PC-9 (cell line): ENCODE measurements around the gene CLASRP. TPM values are rescaled to one million over a fixed set of nuclear protein-coding genes. Genes with fewer than 3 reads are reported as not detected.
"Not testable (repeated sequence)": the region's sequence is repeated elsewhere in the genome, so short reads cannot be mapped to it uniquely, and the experiment has no call there.

Experiments
- BruUV-seq: library from RNA; stranded (reverse); fragments of 400-500 nt; replicated peaks from 2 replicates; lab custom pipeline; 2021; lab: Mats Ljungman, UMichigan
- CTCF ChIA-PET: fragments of 300-600 bp; sonication (Branson Sonifier 250); formaldehyde crosslinking; loops from one replicate; lab custom pipeline; 2022; ENCODE audit warnings: antibody characterized with exemption; lab: Charles Lee
- POLR2A ChIA-PET: fragments of 300-600 bp; sonication (Branson Sonifier 250); formaldehyde crosslinking; loops from one replicate; lab custom pipeline; 2022; ENCODE audit warnings: antibody characterized with exemption; ENCODE audit not compliant: unreplicated experiment; lab: Charles Lee
- DNase-seq, 2 experiments: peaks; one replicate each; pipeline versions ENCODE4 v3.0.0 to v3.0.0-alpha.2; 2015 to 2022; ENCODE audit warnings: mixed read lengths in 1 of 2
- H2AFZ ChIP-seq: fragments of 200-600 bp; sonication (generic); 2 replicates; pipeline ENCODE4 v1.8.1; 2017; ENCODE audit warnings: antibody characterized with exemption
- H3F3A ChIP-seq: fragments of 200-600 bp; sonication (generic); 2 replicates; pipeline ENCODE4 v1.8.1; 2017; ENCODE audit warnings: antibody characterized with exemption, mild to moderate bottlenecking, low read depth; ENCODE audit not compliant: insufficient read depth
- H3K27ac ChIP-seq: fragments of 200-600 bp; sonication (generic); 2 replicates; pipeline ENCODE4 v1.6.1; 2016; ENCODE audit warnings: mixed run types
- H3K27me3 ChIP-seq: fragments of 200-600 bp; sonication (generic); 2 replicates; pipeline ENCODE4 v1.6.1; 2016; ENCODE audit warnings: low read depth, mixed run types; ENCODE audit not compliant: insufficient read depth
- H3K36me3 ChIP-seq: fragments of 200-600 bp; sonication (generic); 2 replicates; pipeline ENCODE4 v1.6.1; 2016; ENCODE audit warnings: low read depth, mixed run types
- H3K4me1 ChIP-seq: fragments of 200-600 bp; sonication (generic); replicated peaks from 2 replicates; pipeline ENCODE4 v1.6.1; 2016; ENCODE audit warnings: mixed run types; ENCODE audit not compliant: insufficient read depth
- H3K4me2 ChIP-seq: fragments of 200-600 bp; sonication (generic); 2 replicates; pipeline ENCODE4 v1.6.1; 2017; ENCODE audit warnings: mixed run types
- H3K4me3 ChIP-seq: fragments of 200-600 bp; sonication (generic); 2 replicates; pipeline ENCODE4 v1.6.1; 2016; ENCODE audit warnings: mixed run types
- H3K79me2 ChIP-seq: fragments of 200-600 bp; sonication (generic); 2 replicates; pipeline ENCODE4 v1.6.1; 2017; ENCODE audit warnings: low read depth, mixed run types
- H3K9me2 ChIP-seq: fragments of 200-600 bp; sonication (generic); 2 replicates; pipeline ENCODE4 v1.8.1; 2017; ENCODE audit warnings: mild to moderate bottlenecking; ENCODE audit not compliant: insufficient read depth
- H3K9me3 ChIP-seq: fragments of 200-600 bp; sonication (generic); 2 replicates; pipeline ENCODE4 v1.8.1; 2016; ENCODE audit warnings: low read depth; ENCODE audit not compliant: insufficient read depth
- H4K20me1 ChIP-seq: fragments of 200-600 bp; sonication (generic); 2 replicates; pipeline ENCODE4 v1.8.1; 2017; ENCODE audit not compliant: insufficient read depth
- CTCF ChIP-seq: fragments of 200-600 bp; sonication (generic); conservative IDR thresholded peaks from 2 replicates; pipeline ENCODE4 v1.6.1; 2017; ENCODE audit warnings: mixed run types, antibody characterized with exemption, mild to moderate bottlenecking, moderate library complexity
- EZH2 ChIP-seq: fragments of 200-600 bp; sonication (generic); IDR thresholded peaks from 2 replicates; pipeline ENCODE4 v1.8.0; 2017; ENCODE audit warnings: antibody characterized with exemption, low read depth
- intact Hi-C: fragments of 100-400 bp; cut with micrococcal nuclease; formaldehyde crosslinking; loops from one replicate; pipeline ENCODE4 v1.10.0; 2022; ENCODE audit not compliant: unreplicated experiment
- total RNA-seq: library from RNA; stranded (reverse); gene quantifications from 2 replicates; pipeline ENCODE4 v1.2.3, GENCODE V29; 2021

Gene CLASRP
- total RNA-seq, 1 experiment from 2014 or later: 76.8 TPM

- no TSS peak for BruUV-seq
- no peaks in the 10 kb centered on the region for H3K9me2 ChIP-seq
Measured at GRCh38 chr19:45118106-45118505, 79.3 kb downstream of the CLASRP start.

GRCh38 chr19:45118591-45119355 lies 79.9 kb downstream of the CLASRP start:
- H3K79me2 ChIP-seq: peaks cover 74% of the 10 kb centered on the region
- POLR2A ChIA-PET: not testable (repeated sequence)

More at GRCh38 chr19:45118106-45118505, 79.3 kb downstream of the CLASRP start:
- Histone ChIP-seq H4K20me1 (peaks cover 63% of the 10 kb centered on the region), H3K9me3 (no peaks in the 10 kb centered on the region), H3K27ac (no peak overlapping the region), H3K4me3 (no peak overlapping the region), H2AFZ (no peak overlapping the region), H3K79me2 (peaks cover 80% of the 10 kb centered on the region), H3F3A (peaks cover 13% of the 10 kb centered on the region), H3K27me3 (no peaks in the 10 kb centered on the region), H3K4me1 (peaks cover 37% of the 10 kb centered on the region), H3K4me2 (no peak overlapping the region), H3K36me3 (no peaks in the 10 kb centered on the region)
- ChIA-PET POLR2A (no interaction called here), CTCF (no interaction called here)
- no peak for DNase-seq
- intact Hi-C loops: no loop called here
- no peak for TF ChIP-seq CTCF
- no peak for TF ChIP-seq EZH2

GRCh38 chr19:45119582-45119981 lies 80.7 kb downstream of the CLASRP start:
- no peaks in the 10 kb centered on the region for H3K36me3 ChIP-seq
- H3K27me3 ChIP-seq: no peaks in the 10 kb centered on the region
- intact Hi-C loops: no loop called here
- H3K4me3 ChIP-seq: no peak overlapping the region
- TF ChIP-seq EZH2: no peak
- TF ChIP-seq CTCF: no peak
- H3K27ac ChIP-seq: no peak overlapping the region
- ChIA-PET CTCF (no interaction called here), POLR2A (no interaction called here)
- H3K9me3 ChIP-seq: no peaks in the 10 kb centered on the region
- peaks cover 60% of the 10 kb centered on the region for H4K20me1 ChIP-seq
- DNase-seq: no peak
- H2AFZ ChIP-seq: no peak overlapping the region
- H3F3A ChIP-seq: peaks cover 28% of the 10 kb centered on the region
- H3K79me2 ChIP-seq: peaks cover 74% of the 10 kb centered on the region
- BruUV-seq: no TSS peak
- H3K9me2 ChIP-seq: no peaks in the 10 kb centered on the region
- H3K4me2 ChIP-seq: no peak overlapping the region
- peaks cover 37% of the 10 kb centered on the region for H3K4me1 ChIP-seq

More at GRCh38 chr19:45118591-45119355, 79.9 kb downstream of the CLASRP start:
- H3K4me3 ChIP-seq, H3K36me3 ChIP-seq, H3K9me3 ChIP-seq, CTCF ChIA-PET, H2AFZ ChIP-seq, DNase-seq, H3K27me3 ChIP-seq, intact Hi-C loops, BruUV-seq, H3K27ac ChIP-seq, H3K9me2 ChIP-seq, H3K4me2 ChIP-seq: not testable (repeated sequence)
- Histone ChIP-seq H4K20me1 (peaks cover 60% of the 10 kb centered on the region), H3K4me1 (peaks cover 37% of the 10 kb centered on the region), H3F3A (peaks cover 20% of the 10 kb centered on the region)

Other genes with a start within 250 kb of the CLASRP start
- gene BCAM, start 229.9 kb upstream of the CLASRP start, total RNA-seq: 146 and 199 TPM in 2 replicates
- 115 and 136 TPM in 2 replicates for gene NECTIN2, start 192.7 kb upstream of the CLASRP start, total RNA-seq
- 83.6 and 86.0 TPM in 2 replicates for gene TOMM40, start 147.8 kb upstream of the CLASRP start, total RNA-seq
- 11.5 and 16.5 TPM in 2 replicates for gene APOE, start 133.2 kb upstream of the CLASRP start, total RNA-seq
- 27.4 and 31.1 TPM in 2 replicates for gene APOC1, start 124.4 kb upstream of the CLASRP start, total RNA-seq
- gene APOC4, start 96.8 kb upstream of the CLASRP start, total RNA-seq: not detected in 2 replicates
- gene APOC2, start 93.0 kb upstream of the CLASRP start, total RNA-seq: not detected in 2 replicates
- gene CLPTM1, start 83.7 kb upstream of the CLASRP start, total RNA-seq: 98.2 and 111 TPM in 2 replicates
- 5.8 and 10.6 TPM in 2 replicates for gene RELB, start 37.6 kb upstream of the CLASRP start, total RNA-seq
- gene ZNF296, start 37.4 kb downstream of the CLASRP start, total RNA-seq: 3.1 and 3.7 TPM in 2 replicates
- 29.6 and 30.6 TPM in 2 replicates for gene GEMIN7, start 40.2 kb downstream of the CLASRP start, total RNA-seq
- gene PPP1R37, start 54.1 kb downstream of the CLASRP start, total RNA-seq: 41.1 and 49.5 TPM in 2 replicates
- gene NKPD1, start 121.9 kb downstream of the CLASRP start, total RNA-seq: 0.37 and 0.75 TPM in 2 replicates
- gene TRAPPC6A, start 139.2 kb downstream of the CLASRP start, total RNA-seq: 61.6 and 104 TPM in 2 replicates
- gene BLOC1S3, start 139.7 kb downstream of the CLASRP start, total RNA-seq: 11.5 and 17.8 TPM in 2 replicates
- not detected in 2 replicates for gene EXOC3L2, start 206.4 kb downstream of the CLASRP start, total RNA-seq
- 49.4 and 85.8 TPM in 2 replicates for gene MARK4, start 212.2 kb downstream of the CLASRP start, total RNA-seq